Measurements from ENCODE around the gene DQX1. TPM values are rescaled to one million over a fixed set of nuclear protein-coding genes. Genes with fewer than 3 reads are reported as not detected.
"Not testable (repeated sequence)": the region's sequence is repeated elsewhere in the genome, so short reads cannot be mapped to it uniquely, and the experiment has no call there.

DQX1 gene
- total RNA-seq, 4 donors from 2014 or later: 3.8 to 13.3 (median 5.7) TPM

- Histone ChIP-seq H3K27me3 (no peaks in the 10 kb centered on the region), H3K4me3 (no peak overlapping the region), H3K9me3 (no peaks in the 10 kb centered on the region), H3K27ac (no peak overlapping the region), H3K36me3 (peaks cover 10 to 50% (median 11%) of the 10 kb centered on the region in 3 donors), H3K4me1 (peaks cover 6 to 33% (median 19%) of the 10 kb centered on the region in 3 donors)
- intact Hi-C loops (cut with DNase I): no loop called here
- no peak for DNase-seq
- WGBS, 2 donors: 77% methylated on average over 5 of the region's 6 CpGs; no CpG with 5 or more reads in 1 of the 2 donors
- no peak for TF ChIP-seq POLR2A (IDR thresholded peaks at IDR 0.05)
- no peak for TF ChIP-seq CTCF (IDR thresholded peaks at IDR 0.05)
Observed at GRCh38 chr2:74474481-74474880, 51.5 kb downstream of the DQX1 start.

- peak overlapping the region; percentile 88 to 92 (median 91) for H3K27ac ChIP-seq
- intact Hi-C loops (cut with DNase I): no loop called here
- TF ChIP-seq POLR2A (IDR thresholded peaks at IDR 0.05) (no peak), CTCF (IDR thresholded peaks at IDR 0.05) (no peak)
- 3 to 14% methylated on average over 7 of the region's 7 CpGs for WGBS, 2 donors
- no peaks in the 10 kb centered on the region for H3K9me3 ChIP-seq
- no peak for DNase-seq
- H3K27me3 ChIP-seq: no peaks in the 10 kb centered on the region
- H3K36me3 ChIP-seq: peaks cover 9 to 35% (median 10%) of the 10 kb centered on the region in 3 donors
- H3K4me3 ChIP-seq: peak overlapping the region; percentile 51 to 86 (median 68)
- H3K4me1 ChIP-seq: peaks cover 6 to 27% (median 19%) of the 10 kb centered on the region in 3 donors
Observed at GRCh38 chr2:74472945-74473258, 53.1 kb downstream of the DQX1 start.

- intact Hi-C loops (cut with DNase I): no loop called here
- Histone ChIP-seq H3K4me1 (peaks cover 6 to 27% (median 19%) of the 10 kb centered on the region in 3 donors), H3K36me3 (peaks cover 9 to 29% (median 10%) of the 10 kb centered on the region in 3 donors), H3K9me3 (no peaks in the 10 kb centered on the region), H3K4me3 (peak within 1 kb of the TSS; percentile 51 to 86 (median 68)), H3K27ac (peak within 1 kb of the TSS; percentile 88 to 92 (median 91)), H3K27me3 (no peaks in the 10 kb centered on the region)
- DNase-seq: peak; percentile 60
- TF ChIP-seq CTCF (IDR thresholded peaks at IDR 0.05) (peak in 1 of 6 experiments; percentile 17), POLR2A (IDR thresholded peaks at IDR 0.05) (peak in 3 of 4 donors; percentile 28 to 78 (median 62))
- WGBS, 2 donors: 0 to 1% methylated on average over 20 to 24 of the region's 66 CpGs
Observed at GRCh38 chr2:74472086-74472944, 53.7 kb downstream of the DQX1 start, which contains the start of gene MRPL53. MRPL53 (minus strand) TSS chr2:74472680; CDS start chr2:74472660, 20 bp downstream.

- no peaks in the 10 kb centered on the region for H3K27me3 ChIP-seq
- WGBS, 2 donors: 39 to 52% methylated on average over 12 of the region's 16 CpGs
- H3K36me3 ChIP-seq: peaks cover 9 to 26% (median 10%) of the 10 kb centered on the region in 3 donors
- no peak for TF ChIP-seq CTCF (IDR thresholded peaks at IDR 0.05)
- TF ChIP-seq POLR2A (IDR thresholded peaks at IDR 0.05): no peak
- intact Hi-C loops (cut with DNase I): no loop called here
- peak overlapping the region; percentile 51 to 86 (median 68) for H3K4me3 ChIP-seq
- no peaks in the 10 kb centered on the region for H3K9me3 ChIP-seq
- H3K4me1 ChIP-seq: peaks cover 6 to 27% (median 19%) of the 10 kb centered on the region in 3 donors
- no peak for DNase-seq
- peak overlapping the region; percentile 88 to 92 (median 91) for H3K27ac ChIP-seq
Observed at GRCh38 chr2:74471332-74472065, 54.5 kb downstream of the DQX1 start.

- H3K27ac ChIP-seq; H3K4me3 ChIP-seq; intact Hi-C loops (cut with DNase I); H3K9me3 ChIP-seq; DNase-seq; H3K27me3 ChIP-seq: not testable (repeated sequence)
- Histone ChIP-seq H3K36me3 (peaks cover 9 to 19% (median 10%) of the 10 kb centered on the region in 3 donors), H3K4me1 (peaks cover 6 to 32% (median 24%) of the 10 kb centered on the region in 3 donors)
- WGBS, 2 donors: 91 to 94% methylated on average over 4 to 8 of the region's 12 CpGs
Observed at GRCh38 chr2:74470742-74471141, 55.3 kb downstream of the DQX1 start.

Other genes starting within 250 kb of the DQX1 start
- gene SLC4A5, start 182.8 kb downstream of the DQX1 start, total RNA-seq: 1 to 10 TPM in 2 of 4 donors, under 1 TPM in 2; 0.62 to 2.3 (median 1.2) TPM
- 10 to 100 TPM; 67.1 to 80.1 (median 75.0) TPM for gene DCTN1, start 145.9 kb downstream of the DQX1 start, total RNA-seq
- gene C2orf81, start 104.6 kb downstream of the DQX1 start, total RNA-seq: under 1 TPM; 0.22 to 0.76 (median 0.59) TPM
- 1 to 10 TPM; 3.1 to 9.1 (median 6.0) TPM for gene WDR54, start 104.5 kb downstream of the DQX1 start, total RNA-seq
- gene RTKN, start 84.3 kb downstream of the DQX1 start, total RNA-seq: 10 to 100 TPM; 20.2 to 37.8 (median 27.9) TPM
- gene INO80B, start 71.1 kb downstream of the DQX1 start, total RNA-seq: 10 to 100 TPM in 3 of 4 donors, 1 to 10 TPM in 1; 5.4 to 41.9 (median 20.3) TPM
- 10 to 100 TPM; 14.2 to 34.1 (median 25.3) TPM for gene WBP1, start 67.8 kb downstream of the DQX1 start, total RNA-seq
- gene MOGS, start 60.8 kb downstream of the DQX1 start, total RNA-seq: 10 to 100 TPM; 29.3 to 37.4 (median 33.9) TPM
- gene MRPL53, start 53.6 kb downstream of the DQX1 start, total RNA-seq: 10 to 100 TPM; 10.7 to 25.2 (median 22.1) TPM
- gene CCDC142, start 43.2 kb downstream of the DQX1 start, total RNA-seq: 10 to 100 TPM in 2 of 4 donors, 1 to 10 TPM in 2; 6.5 to 24.6 (median 14.5) TPM
- gene TTC31, start 43.1 kb downstream of the DQX1 start, total RNA-seq: 10 to 100 TPM; 11.2 to 27.7 (median 17.5) TPM
- gene LBX2, start 26.6 kb downstream of the DQX1 start, total RNA-seq: under 1 TPM in 2 of 4 donors, not detected in 2; 0.38 to 0.57 TPM
- gene PCGF1, start 18.5 kb downstream of the DQX1 start, total RNA-seq: 10 to 100 TPM in 3 of 4 donors, 1 to 10 TPM in 1; 4.4 to 16.2 (median 14.7) TPM
- not detected for gene TLX2, start 11.8 kb downstream of the DQX1 start, total RNA-seq
- 100 to 1,000 TPM in 2 of 4 donors, 10 to 100 TPM in 2; 79.9 to 142 (median 105) TPM for gene AUP1, start 3.5 kb upstream of the DQX1 start, total RNA-seq
- gene HTRA2, start 3.7 kb upstream of the DQX1 start, total RNA-seq: 10 to 100 TPM; 16.9 to 25.8 (median 22.0) TPM
- gene LOXL3, start 27.7 kb upstream of the DQX1 start, total RNA-seq: 1 to 10 TPM in 2 of 4 donors, under 1 TPM in 1, not detected in 1; 0.48 to 4.3 (median 3.2) TPM
- gene DOK1, start 28.5 kb upstream of the DQX1 start, total RNA-seq: 1 to 10 TPM in 2 of 4 donors, under 1 TPM in 1, not detected in 1; 0.88 to 6.7 (median 3.0) TPM
- gene M1AP, start 122.1 kb upstream of the DQX1 start, total RNA-seq: under 1 TPM in 1 of 4 donors, not detected in 3; 0.19 TPM
- 1 to 10 TPM in 3 of 4 donors, under 1 TPM in 1; 0.42 to 6.1 (median 1.7) TPM for gene SEMA4F, start 128.0 kb upstream of the DQX1 start, total RNA-seq